Activated CD4-positive, alpha-beta T cell treated with anti-CD3 and anti-CD28 coated beads, Interleukin-2, amount 50 U/mL, for 4 hours (primary cell): ENCODE measurements around the gene SPOCK2.

Source experiments
- DNase-seq, 2 experiments: peaks; one replicate each; pipeline ENCODE4 v3.0.0-alpha.2; 2020

The SPOCK2 gene

GRCh38 chr10:72026278-72027111, 61.9 kb downstream of the SPOCK2 start:
- DNase-seq: no peak

DNA sequence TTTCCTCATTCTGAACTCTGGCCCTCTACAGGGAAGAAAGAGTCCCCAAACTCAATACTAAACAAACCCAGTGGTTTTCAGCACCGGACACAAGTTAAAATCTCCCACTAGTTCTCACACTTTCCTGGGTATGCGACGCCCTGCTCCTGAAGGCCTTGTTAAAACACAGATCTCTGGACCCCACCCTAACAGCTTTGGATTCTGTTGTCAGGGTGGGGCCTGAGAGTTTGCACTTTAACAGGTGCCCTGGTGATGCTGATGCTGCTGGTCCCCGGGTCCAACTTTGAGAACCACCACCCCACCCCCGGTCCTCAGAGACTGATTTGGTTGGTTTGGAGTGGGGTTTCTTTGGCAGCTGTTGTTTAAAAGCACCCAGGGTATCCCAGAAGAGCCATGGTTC, 62.5 kb downstream of the SPOCK2 start:
- DNase-seq: no peak

DNA sequence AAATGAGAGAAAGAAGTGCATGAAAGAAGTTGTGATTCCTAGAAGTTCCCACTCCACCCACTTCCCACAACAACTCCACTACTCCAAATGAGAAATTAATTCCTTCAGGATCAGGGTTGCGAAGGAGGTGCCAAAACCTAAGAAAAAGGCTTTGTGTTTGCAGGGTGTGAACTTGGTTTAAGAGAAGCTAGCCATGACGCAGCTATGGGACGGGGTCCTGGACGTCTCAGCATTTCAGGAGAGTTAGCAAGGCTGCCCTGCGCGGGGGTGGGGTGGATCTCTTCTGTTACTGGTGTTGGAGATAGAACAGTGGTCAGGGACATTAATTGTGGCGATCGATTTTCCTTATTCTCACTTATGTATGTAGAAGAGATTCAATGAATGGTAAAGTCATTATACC, 63.0 kb downstream of the SPOCK2 start:
- no peak for DNase-seq

DNA sequence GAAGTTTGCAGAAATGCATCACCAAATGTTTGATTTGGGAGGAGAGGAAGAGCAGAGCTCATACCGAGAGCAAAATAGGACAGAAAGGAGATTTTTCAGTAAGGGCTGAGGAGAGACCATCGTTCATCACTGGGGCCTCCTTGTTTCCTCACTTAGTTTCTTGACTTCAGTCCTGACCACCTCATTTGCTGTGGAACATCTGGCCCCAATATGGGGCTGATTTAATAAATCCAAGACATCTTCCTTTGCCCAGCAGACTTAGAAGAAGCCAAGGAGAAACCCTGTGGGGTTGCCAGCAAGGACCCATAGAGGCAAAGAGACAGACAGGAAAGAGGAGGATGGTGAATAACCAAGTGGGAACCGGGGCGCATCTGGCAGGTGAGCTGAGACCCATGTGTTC, 63.8 kb downstream of the SPOCK2 start:
- DNase-seq: no peak

DNA sequence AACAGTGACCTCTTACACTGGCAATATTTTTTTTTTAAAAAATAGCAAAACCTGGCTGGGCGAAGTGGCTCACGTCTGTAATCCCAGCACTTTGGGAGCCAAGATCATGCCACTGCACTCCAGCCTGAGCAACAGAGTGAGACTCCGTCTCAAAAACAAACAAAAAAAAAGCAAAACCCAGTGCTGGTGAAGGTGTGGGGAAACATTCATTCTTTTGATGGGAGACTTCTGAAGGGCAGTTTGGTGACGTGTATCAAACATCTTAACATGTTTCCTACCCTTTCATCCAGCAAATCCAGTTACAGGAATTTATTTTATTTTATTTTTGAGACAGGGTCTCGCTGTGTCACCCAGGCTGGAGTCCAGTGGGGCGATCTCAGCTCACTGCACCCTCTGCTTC, 66.1 kb downstream of the SPOCK2 start:
- DNase-seq: no peak

- DNase-seq: no peak
Measured at GRCh38 chr10:72020914-72021809, 67.2 kb downstream of the SPOCK2 start.

GRCh38 chr10:72019085-72019876, 69.1 kb downstream of the SPOCK2 start:
- no peak for DNase-seq

GRCh38 chr10:72016608-72017300, 71.6 kb downstream of the SPOCK2 start:
- no peak for DNase-seq

DNA sequence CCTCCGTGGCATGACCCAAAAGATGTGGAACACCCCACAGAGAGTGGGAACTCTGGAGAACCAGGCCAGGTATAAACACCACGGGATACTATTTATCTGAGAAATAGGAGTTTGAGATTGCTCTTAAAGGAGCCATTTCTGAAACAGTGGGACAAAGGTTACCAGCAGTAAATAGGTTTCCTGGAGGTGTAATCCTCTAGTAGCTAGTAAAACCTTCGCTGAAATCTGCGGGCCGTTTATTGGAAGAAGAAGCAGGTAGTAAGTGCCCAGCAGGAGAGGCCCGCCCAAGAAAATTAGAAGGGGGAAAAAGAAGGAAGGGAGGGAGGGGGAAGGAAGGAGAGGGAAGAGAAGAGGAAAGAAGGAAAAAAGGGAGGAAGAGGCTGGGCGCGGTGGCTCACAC, 72.5 kb downstream of the SPOCK2 start:
- no peak for DNase-seq

DNA sequence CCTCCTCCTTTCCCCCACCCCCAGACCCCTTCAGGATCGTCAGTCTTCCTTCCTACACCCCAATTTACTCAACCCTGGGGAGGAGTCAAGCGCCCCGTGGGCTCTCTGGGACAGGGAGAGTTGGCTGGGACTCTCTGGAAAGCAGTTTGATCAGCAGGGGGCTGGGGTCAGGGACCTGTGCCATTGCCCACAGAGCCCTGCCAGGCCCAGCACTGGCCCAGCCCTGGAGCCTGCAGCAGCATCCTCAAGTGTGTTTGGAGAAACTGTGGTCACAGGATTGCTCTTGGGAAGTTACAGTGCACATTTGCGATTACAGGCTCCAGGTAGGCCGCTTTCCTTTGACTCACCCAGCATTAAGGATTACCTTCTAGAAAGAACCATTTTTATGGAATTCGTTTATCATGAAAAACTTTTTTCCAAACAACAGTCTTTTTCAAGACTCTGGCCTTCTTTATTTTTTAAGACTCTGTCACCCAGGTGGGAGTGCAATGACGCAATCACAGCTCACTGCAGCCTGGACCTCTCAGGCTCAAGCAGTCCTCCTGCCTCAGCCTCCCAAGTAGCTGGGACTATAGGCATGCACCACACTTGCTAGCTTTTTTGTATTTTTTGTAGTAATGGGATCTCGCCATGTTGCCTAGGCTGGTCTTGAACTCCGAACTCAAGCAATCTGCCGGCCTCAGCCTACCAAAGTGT, 73.4 kb downstream of the SPOCK2 start:
- no peak for DNase-seq

DNA sequence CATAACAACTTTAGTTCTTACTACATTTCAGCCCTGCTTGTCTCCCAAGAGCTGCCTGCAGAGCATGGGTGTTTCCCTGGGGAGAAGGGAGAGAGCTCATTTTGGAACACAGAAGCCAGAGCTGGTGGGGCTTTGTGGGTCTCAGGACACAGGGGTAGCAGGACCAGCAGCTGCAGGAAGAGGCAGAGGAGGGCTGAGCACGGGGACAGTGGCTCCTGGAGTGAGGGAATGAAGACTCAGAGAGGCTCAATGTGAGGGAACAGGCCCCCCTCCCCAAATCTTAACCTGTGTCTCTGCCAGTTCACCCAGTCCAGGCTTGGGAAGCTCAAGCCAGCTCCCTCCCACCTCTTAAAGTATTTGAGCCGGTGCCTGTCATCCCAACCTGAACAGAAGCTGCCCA, 74.2 kb downstream of the SPOCK2 start:
- no peak for DNase-seq

DNA sequence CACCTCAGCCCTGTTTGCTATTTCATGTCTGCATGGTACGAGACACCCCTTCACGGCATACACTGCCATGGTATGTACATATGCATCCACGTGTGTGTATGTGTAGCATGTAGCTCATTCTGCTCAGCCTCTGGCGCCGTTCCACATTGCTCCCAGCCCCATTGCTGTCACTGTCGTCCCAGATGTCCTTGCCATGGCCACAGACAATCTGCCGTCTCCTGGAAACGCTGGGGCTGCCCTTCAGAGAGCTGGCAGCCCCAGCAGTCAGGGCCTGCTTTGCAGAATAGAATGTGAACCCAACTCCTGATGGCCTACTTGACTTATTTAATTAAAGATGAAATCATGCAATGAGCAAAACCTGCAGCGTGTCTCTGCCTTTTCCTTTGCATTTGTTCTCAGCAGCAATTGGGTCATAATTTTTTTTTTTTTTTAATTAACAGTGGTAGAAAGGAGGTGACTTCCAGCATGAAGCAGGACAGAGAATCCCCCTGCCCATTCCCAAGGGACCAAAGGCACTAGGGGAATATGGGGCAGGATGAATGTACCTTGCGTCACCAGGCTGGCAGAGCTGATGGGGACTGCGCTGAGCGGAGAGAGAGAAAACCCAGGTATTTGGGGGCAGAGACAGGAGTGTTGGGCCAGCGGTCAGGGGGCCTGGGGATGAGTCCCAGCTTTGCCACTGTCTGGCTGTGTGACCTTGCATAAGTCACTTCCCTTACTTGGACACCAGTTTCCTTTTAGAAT, 75.0 kb downstream of the SPOCK2 start:
- DNase-seq: no peak

DNA sequence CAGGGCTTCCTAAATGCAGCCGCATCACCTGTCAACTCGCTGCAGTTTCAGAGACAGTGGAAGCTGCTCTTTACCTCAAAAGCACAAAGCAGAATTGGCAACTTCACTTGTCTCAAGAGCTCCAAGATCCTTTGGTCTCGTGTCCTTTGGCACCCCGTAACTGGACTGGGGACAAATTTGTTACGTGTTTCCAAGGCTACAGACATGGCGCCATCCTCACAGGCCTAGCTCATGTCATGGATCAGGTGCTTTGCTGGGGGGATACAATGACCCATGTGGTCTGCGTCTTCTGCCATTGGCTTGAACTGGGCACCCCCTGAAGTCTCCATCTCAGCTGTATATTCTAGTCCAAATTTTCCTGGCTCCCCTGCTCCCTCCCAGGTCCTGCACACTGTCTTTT, 75.6 kb downstream of the SPOCK2 start:
- DNase-seq: no peak

- no peak for DNase-seq
Measured at GRCh38 chr10:72011976-72012512, 76.3 kb downstream of the SPOCK2 start.

DNA sequence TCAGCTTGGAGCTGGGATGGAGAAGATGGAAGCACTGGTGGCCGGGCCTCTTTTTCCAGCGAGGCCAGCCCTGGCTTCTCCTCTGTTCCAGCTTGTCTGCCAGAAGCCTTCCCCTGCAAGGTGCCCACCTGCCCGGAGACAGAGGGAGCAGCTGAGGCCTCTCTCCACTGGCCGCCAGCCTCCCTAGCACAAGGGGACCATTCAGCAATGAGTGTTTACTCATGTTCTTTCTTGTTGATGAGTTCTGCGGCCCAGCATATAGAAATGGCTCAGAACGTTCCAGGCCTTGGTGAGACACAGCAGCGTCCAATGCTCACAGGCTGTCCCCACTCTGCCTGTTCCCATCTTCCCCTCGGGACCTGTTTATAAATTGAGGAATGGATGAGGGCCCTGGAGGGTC, 76.9 kb downstream of the SPOCK2 start:
- no peak for DNase-seq

GRCh38 chr10:72011016-72011415, 77.3 kb downstream of the SPOCK2 start:
- DNase-seq: no peak

DNA sequence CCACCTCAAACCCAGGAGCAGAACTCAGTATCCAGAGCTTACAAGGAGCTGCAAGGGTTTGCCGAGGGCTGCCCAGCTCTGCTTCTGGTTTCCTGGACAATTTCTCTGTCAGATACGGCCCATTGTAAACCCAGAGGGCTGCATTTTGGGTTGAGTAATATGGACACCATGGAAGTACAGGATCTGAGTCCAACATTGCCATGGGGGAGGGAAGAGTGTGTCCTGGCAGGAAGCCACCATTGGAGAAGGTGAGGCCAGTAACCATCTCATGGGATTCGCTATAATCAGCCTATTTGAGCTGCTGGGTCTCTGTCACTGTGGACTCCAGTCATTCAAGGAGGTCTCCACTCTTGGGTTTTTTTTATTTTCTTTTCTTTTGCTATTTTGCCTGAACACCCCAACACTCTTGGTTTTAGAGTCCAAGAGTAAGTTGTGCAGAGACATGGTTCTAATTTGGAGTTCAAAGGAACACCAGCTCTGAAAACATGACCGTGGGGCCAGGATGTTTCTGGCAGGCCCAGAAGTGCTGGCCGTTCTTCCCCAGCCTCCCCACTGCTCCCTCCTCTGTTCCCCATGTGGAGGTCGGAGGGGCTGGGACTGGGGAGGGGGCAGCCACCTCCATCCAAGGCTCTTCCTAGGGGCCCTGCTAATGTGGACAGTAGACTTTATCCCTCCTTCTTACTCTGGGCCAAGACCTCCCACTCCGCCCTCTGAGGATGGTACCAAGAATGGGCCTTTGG, 77.9 kb downstream of the SPOCK2 start:
- no peak for DNase-seq

GRCh38 chr10:72009425-72010081, 78.8 kb downstream of the SPOCK2 start:
- DNase-seq: no peak

- no peak for DNase-seq
Measured at GRCh38 chr10:72009051-72009424, 79.3 kb downstream of the SPOCK2 start.
